ENCODE data around the gene DNLZ.
"Not testable (repeated sequence)": the region's sequence is repeated elsewhere in the genome, so short reads cannot be mapped to it uniquely, and the experiment has no call there.

The DNLZ gene

DNA sequence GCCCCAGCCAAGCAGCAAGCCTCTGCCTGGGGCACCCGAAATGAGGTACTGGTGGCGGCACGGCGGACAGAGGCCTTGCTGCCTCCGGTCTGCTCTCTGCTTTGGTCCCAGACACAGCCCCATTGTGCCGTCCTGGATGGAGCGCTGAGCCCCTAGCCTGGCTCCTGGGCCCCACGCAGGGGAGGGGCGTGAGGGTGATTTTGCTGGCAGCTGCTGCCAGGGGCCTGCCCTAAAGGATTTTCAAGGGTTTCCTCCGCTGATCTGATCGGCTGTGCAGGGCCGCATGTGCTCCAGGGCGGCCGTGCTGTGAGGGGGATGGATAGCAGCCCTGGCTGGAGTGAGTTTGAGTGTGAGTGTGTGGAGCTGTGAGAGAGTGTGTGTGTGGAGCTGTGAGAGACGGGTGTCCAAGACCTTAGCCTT lies 34.9 kb downstream of the DNLZ start:
- no peak for DNase-seq

DNA sequence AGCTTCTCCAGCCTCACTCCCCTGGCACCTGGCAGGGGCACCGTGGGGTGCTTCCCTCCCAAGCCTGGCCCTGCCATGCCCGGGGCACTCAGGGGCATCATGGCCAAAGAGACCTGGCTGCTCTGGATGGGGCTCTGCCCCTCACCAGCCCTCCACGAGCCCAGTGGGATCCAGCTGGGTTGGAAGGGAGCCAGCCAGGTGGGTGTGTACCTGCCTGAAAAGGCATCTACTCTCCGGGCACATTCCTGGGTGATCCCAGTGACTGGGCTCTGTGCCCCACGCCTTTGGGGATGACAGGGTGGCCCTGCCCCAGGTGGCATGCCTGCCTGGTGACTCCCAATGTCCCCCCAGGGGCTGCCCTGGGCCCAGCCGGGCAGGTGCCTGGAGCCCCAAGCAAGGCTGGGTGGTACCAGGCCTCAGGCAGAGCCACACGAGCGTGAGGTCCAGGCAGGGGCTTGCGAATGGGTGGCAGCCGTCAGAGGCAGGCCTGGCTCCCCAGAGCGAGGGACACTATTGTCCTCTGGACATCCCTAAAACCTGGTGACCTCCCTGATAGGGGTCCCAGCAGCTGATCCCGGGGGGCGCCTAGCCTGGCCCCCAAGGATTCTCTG lies 35.4 kb downstream of the DNLZ start:
- no peak for DNase-seq

DNA sequence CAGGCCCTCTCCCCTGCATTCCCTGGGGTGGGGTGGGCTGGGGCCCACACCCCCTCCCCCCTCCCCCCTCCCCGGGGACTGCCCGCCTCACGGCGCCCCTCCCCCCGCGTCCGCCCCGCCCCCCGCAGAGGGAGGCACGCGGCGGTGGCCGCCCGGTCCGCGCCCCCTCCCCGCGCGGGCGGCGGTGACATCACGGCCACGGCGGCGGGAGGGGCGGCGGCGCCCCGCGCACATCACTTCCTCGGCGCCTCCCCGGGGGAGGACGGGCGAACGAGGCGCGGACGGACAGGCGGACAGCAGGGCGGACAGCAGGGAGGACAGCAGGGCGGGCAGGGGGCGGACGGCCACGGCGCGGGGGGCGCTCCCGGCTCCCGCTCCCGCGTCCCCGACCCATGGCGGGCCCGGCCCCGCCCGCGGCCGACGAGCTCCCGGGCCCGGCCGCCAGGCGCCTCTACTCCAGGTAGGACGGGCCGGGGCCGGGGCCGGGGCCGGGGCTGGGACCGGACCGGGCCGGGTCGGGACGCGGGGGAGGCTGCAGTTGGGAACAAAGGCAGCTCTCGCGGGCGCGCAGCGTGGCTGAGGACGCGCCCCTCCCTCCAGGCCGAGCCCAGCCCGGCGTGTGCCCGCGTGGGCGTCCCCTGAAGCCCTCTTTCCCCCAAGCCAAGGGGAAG lies 36.1 kb downstream of the DNLZ start, which contains the start of gene GPSM1:
GPSM1 (plus strand) TSS at position 236 of the 671 bp plus-strand sequence; CDS start at position 393, 157 bp downstream.
- DNase-seq = peak; percentile 59

DNA sequence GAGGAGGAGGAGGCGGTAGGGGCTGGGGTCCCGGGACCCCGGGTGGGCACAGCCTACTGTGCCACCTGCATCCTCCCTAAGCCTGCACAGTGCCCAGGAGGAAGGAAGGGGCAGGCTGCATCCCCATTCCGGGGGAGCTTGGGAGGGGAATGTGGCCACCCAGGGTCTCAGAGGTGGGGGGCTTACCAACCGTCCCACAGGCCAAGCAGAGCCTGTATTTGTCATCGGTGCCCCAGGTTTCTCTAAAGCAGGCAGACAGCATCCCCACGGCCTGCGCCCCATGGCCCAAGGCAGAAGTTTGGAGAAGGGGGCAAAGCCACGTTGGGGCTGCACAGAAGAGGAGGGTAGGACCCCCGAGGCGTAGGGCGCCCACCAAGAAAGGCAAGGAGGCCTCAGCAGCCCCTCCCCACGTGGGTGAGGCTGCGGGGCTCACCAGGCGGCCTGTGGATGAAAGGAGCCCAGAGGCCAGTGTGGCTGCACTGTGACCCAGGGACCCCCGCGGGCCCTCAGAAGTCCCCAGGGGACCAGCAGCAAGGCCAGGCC lies 36.7 kb downstream of the DNLZ start:
- DNase-seq = no peak

DNA sequence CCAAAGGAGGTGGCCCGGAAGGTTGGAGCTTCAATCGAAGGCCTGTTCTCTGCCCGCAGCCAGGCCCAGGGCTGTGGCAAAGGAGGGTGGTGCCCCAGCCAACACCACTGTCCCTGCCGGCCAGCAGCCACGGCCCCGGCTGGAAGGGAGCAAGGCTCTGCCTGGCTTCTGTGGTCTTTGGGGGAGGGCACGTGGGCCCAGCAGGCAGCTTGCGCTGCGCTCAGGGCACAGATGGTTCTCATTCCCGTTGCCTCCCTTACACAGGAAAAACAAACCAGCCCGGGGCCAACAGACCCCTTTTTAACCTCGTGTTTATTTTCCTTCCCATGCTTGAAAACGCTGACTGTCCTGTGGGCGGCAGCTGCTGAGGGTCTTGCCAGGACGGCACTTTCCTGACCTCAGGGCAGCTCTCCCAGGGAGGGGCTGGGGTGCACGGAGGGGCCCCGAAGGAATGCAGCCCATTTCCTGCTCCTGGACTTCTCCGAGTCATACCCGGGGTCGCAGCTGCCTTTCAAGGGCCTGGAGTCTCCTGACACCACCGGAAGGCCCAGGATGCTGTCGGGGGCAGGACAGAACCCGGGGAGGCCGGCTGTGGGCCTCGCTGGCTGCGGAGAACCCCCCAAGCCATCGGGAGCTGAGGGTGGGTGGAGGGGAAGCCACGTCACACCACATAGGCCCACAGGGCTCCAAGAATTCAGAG lies 37.3 kb downstream of the DNLZ start:
- no peak for DNase-seq

DNA sequence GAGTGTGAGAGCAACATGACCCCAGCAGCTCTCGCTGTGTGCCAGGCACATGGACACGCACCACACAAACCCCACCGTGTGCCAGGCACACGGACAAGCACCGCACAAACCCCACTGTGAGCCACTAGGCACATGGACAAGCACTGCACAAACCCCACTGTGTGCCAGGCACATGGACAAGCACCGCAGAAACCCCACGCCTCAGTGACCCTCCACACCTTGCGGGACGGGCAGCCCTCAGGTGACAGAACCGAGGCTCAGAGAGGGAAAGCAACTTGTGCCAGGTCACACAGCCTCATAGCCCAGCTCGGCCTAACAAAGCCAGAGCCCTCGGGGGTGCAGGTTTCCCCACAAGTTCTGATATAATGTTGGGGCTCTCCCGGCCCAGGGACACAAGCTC lies 38.2 kb downstream of the DNLZ start:
- DNase-seq = no peak

DNA sequence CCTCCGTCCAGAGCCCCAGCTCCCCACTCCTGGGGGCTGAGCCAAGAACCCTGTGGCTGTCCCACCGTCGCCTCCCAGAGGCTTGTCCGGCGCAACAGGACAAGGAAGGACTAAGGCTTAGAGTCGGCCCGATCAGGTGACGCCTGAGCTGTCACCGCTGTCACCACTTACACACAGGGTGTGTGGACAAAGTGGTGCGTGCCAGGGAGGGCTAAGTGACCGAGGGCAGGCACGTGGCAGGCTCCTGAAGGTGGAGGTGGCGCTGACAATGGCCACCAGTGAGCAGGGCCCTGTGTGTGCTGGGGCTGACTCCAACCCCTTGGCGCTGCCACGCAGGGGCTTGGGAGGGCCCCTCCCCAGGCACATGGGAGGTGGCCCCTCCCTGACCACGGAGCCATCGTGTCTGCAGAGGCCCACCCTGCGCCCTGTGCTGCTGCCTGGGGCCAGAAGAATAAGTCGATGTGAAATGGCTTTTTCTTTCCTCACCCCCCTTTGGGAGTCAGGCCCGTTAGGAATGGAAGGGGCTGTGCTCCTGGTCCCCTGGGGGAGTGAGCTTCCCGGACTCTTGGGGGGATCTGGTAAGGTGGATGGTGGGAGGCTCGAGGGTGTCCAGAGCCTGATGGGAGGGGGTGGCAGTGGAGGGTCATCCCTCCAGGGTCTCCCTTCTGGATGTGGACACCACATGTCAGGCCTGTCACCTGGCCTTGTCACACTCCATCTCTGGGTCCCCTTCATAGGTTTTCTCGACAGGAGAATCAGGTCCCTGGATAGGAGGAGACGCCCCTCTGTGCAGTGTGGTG lies 38.8 kb downstream of the DNLZ start:
- DNase-seq = no peak

DNA sequence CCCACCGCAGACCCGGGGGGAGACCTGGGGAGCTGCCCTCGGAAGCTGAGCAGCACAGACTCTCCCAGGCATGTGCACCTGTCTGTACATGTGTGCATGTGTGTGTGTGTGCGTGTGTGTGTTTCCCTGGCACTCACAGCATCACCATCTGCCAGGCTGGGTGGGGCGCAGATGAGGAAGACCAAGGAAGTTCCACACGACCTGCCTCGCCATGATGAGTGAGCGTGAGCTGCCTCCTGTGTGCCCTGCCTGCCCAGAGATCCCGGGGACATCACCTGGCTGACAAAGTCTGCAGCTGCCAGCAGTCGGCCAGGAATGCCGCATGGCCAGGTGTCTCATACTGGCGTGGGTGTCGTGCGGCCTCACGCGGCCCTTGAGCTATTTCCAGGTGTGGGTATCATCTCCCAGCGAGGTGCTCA lies 40.2 kb downstream of the DNLZ start:
- no peak for DNase-seq

DNA sequence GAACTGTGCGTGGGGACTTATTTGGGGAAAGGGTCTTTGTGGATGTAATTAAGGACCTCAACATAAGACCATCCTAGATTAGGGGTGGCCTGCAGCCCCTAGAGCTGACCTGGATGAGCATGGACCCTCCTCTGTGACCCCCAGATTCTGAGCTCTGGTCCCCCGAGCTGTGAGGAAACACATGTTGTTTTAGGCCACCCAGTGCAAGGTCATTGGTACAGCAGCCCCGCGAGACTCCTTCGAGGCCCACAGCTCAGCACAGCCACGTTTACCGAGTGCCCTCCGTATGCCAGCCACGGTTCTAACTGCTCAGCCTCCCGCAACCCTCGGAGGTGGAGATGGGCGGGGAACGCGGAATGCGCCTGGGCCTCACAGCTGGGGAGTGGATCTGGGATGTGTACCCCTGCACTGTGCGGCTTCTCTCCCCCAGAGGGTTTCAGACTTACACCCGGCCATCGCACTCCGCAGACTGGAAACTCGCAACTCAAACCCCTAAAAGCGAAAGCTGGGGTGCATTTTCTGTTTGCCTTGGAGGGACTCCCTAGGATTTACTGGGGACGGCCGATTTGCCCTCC lies 40.7 kb downstream of the DNLZ start:
- DNase-seq = no peak

DNA sequence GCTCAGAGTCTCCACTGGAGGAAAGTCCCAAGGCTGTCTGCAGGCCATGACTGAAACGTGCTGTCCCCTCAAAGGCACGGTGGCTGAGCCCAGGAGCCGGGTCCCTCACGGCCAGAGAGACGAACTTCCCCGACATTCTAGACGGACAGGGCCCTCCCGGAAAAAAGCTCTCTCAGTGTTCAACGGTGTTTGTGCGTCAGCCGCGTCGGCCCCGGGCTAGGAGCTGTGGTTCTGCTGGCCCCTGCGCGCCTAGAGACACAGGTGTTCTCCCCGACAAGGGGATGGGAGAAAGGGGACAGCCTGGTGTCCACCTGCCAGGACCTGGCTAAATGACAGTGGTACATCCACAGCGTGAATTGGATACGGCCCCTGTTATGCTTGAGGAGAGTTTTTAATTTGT lies 42.0 kb downstream of the DNLZ start:
- no peak for DNase-seq

DNA sequence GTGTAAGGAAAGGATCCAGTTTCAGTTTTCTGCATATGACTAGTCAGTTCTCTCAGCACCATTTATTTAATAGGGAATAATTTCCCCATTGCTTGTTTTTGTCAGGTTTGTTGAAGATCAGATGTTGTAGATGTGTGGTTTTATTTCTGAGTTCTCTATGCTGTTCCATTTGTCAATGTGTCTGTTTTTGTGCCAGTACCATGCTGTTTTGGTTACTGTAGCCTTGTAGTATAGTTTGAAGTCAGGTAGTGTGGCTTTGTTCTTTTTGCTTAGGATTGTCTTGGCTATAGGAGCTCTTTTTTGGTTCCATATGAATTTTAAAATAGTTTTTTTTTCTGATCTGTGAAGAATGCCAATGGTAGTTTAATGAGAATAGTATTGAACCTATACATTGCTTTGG lies 42.6 kb downstream of the DNLZ start:
- DNase-seq = not testable (repeated sequence)

DNA sequence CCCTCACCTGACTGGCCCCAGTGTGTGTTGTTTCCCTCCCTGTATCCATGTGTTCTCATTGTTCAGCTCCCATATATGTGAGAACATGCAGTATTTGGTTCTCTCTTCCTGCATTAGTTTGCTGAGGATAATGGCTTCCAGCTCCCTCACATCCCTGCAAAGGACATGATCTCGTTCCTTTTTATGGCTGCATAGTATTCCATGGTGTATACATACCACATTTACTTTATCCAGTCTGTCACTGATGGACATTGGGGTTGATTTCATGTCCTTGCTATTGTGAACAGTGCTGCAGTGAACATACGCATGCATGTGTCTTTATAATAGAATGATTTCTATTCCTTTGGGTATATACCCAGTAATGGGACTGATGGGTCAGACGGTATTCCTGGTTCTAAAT lies 43.6 kb downstream of the DNLZ start:
- not testable (repeated sequence) for DNase-seq

DNA sequence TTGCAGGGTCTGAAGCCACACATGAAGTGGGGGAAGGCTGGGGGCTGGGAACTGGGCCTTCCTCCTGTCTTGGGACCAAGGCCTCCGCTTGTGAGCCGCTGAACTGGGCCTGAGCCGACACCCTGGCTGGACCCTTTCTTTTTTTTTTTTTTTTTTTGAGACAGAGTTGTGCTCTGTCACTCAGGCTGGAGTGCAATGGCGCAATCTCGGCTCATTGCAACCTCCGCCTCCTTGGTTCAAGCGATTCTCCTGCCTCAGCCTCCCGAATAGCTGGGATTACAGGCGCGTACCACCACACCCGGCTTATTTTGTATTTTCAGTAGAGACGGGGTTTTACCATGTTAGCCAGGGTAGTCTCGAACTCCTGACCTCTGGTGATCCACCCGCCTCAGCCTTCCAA lies 44.3 kb downstream of the DNLZ start:
- DNase-seq = not testable (repeated sequence)

DNA sequence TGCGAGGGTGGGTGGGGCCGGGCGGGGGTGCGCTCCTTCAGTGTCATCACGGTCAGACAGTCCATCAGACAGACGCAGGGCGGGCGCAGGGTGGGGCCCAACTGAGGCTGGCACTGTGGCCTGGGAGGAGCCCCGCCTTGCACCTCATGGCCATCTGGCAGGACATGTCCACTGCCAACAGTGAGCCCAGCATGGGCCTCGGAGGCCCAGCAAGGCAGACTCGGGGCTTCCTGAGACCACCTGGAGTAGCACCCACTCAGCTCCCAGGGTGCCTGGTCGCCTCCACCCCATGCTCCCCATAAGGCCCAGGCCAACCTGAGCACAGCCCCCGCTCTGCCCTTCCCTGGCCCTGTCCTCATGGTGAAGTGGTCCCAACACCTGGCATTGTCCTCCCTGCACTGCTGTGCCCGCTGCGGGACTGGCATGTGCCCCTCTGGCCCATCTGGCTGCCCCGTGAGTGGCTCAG lies 44.7 kb downstream of the DNLZ start:
- no peak for DNase-seq

DNA sequence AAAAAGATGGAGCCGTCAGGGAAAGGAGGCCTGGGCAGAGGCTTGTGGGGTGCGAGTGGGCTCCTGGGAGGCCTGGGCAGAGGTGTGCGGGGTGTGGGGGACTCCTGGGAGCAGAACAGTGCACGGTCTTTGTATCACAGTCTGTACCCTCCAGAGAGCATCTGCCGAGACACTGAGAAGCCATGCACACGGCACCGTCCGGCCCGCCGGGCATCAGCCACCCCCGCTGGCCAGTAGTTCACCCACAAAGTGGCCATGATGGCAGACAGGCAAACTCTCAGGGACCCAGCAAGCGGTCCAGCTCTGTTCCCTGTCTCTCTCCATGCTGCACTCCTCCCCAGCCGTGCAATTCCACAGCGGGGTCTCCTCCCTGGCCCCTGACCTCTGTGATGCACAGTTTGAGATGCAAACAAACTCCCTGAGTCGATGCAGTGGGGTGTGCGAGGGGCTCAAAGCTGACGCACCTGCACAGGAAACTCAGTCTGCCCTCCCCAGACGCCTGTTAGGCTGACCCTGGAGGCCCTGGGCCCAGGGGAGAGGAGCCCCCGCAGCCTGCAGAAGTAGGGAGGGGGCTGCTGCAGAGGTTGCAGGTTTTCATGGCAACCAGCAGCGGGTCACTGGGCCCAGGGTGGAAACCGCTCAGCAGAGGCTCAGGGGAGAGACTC lies 45.3 kb downstream of the DNLZ start:
- no peak for DNase-seq

DNA sequence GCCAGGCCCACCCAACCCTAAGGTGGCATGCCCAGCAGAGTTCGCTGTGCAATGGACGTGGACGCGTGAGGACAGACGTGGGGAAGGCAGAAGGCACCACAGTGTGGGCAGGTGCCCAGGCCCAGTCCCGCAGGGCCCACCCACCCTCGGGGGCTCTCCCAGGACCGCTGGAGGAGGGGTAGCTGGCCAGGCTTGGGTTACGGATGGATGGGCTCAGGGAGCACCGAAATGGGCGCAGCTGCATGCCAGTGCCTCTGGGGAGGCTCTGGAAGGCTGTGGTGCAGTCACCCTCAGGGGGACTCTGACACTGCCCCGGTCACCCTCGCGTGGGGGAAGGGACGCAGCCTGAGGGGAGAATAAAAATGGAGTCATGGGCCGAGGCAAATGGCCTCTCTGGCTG lies 45.8 kb downstream of the DNLZ start:
- no peak for DNase-seq

DNA sequence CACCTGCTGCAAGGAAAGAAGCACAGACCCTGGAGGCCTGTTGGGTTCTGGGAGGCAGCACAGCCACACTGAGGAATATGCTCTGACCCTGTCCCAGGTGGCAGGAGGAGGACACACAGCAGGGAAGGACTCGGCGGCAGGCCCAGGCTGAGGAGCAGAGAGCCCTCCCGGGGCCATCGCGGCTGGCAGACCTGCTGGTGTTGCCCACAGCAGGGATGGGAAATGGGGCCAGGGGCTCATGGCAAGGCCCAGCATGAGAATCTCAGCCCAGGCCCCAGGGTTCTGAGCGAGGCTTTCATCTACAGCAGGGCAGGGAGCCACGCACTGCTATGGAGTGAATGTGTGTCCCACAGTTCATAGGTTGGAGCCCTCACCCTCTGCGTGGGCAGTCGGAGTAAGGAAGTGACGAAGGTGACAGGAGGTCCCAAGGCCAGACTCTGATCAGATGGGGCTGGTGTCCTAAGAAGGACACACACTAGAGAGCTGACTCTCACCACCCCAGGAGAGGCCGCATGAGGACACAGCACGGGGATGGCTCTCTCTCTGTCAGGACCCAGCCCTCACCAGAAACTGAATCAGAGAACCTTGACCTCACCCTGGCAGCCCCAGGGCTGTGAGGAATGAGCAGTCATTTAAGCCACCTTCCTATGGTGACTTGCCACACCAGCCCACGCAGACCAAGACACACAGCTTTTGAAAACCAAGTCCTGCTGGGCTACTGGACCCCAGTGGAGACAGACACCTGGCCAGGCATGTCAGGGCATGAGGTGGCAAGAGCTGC lies 46.5 kb downstream of the DNLZ start:
- DNase-seq = no peak

DNA sequence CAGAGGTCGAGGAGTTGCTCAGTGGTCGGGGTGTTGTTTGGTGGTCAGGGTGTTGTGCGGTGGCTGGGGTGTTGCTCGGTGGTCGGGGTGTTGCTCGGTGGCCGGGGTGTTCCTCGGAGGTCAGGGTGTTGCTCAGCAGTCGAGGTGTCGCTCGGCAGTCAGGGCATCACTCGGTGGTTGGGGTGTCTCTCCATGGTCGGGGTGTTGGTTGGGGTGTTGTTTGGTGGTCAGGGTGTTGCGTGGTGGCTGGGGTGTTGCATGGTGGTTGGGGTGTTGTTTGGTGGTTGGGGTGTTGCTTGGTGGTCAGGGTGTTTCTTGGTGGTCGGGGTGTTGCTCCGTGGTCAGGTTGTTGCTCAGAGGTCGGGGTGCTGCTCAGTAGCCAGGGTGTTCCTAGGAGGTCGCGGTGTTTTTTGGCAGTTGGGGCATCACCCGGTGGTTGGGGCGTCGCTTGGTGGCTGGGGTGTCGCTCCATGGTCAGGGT lies 47.2 kb downstream of the DNLZ start:
- peak; percentile 71 for DNase-seq

DNA sequence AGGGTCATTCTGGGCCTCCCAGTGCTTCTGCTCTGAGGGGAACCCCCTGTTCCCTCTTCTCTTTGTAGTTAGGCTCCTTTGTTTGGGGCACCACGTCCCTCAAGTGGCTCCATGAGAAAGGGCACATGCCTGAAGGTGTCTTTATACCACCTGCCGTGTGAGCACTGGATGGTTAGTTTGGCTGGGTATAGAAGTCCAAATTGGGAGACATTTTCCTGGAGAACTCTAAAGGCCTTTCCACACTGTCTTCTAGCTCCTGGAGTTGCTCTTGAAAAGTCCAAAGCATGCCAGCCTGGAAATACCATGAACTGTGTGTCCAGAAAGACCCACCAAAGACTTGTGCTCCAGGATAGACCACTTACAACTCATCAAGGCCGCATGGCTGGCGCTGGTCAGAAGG lies 48.6 kb downstream of the DNLZ start:
- DNase-seq = no peak

DNA sequence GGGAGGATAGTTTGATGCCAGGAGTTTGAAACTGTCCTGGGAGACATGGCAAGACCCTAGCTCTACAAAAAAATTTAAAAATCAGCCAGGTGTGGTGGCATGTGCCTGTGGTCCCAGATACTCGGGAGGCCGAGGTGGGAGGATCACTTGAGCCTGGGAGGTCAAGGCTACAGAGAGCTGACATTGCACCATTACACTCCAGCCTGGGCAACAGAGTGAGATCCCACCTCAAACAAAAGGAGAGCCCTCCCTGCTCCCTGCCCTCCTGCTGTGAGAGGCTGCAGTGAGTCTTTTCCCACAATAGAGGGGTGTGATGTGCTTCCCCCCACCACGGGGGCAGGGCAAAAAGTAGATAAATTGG lies 49.5 kb downstream of the DNLZ start:
- DNase-seq = no peak

Measured in CD4-positive, alpha-beta T cell treated with Interleukin-10 for 1 hour (primary cell).